ENCODE results near the gene ZCCHC9. TPM values are rescaled to one million over a fixed set of nuclear protein-coding genes. Genes with fewer than 3 reads are reported as not detected.
"Not testable (repeated sequence)": the region's sequence is repeated elsewhere in the genome, so short reads cannot be mapped to it uniquely, and the experiment has no call there.

The ZCCHC9 gene
- total and polyA plus RNA-seq, 9 donors, result 23.9 to 30.8 (median 28.2) TPM

DNA sequence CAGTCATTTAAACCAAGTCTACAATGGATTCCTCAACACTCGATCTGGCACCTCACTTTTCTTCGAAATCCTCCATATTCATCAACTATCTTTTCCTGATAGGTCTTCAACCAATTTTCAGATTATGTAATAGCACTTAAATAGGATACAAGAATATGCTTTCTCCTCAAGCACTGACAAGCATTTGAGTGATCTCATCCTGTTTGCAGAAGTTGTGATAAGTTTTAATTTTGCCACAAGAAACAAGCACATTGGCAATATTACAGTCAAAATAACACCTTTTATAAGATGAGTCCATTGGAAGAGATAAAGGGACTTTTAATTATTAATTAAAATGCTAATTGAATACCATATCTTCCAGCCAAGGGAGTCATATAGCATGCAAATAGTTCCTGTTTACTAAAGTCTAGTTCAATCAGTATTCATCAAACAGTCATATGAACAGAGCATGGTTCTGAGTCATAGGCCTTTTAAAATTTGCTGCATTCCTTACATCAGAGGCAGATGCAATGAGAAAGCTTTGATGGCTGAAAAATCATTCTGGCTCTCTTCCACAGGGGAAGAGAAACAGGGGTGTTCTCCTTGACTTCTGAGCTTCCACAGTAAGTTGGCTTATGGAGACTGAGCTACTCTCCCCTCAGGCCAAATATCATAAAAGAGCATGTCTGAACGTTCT lies 32.7 kb upstream of the ZCCHC9 start:
- DNase-seq, result peak; percentile 22
- peaks cover 11% of the 10 kb centered on the region for H3K9me3 ChIP-seq (replicated peaks; ENCODE audit: control insufficient read depth, low read depth, low read length)
- H3K4me3 ChIP-seq (ENCODE audit: low read length), result no peak overlapping the region
- H3K27me3 ChIP-seq (ENCODE audit: control insufficient read depth, insufficient read depth, low read length), result no peaks in the 10 kb centered on the region
- H3K36me3 ChIP-seq (ENCODE audit: control insufficient read depth, insufficient read depth, low read length), result peaks cover 7% of the 10 kb centered on the region
- 60% methylated on average over 1 of the region's 3 CpGs for WGBS (ENCODE audit: insufficient coverage)
- no peaks in the 10 kb centered on the region for H3K4me1 ChIP-seq (ENCODE audit: control insufficient read depth, insufficient read depth, low read length)
- H3K27ac ChIP-seq (ENCODE audit: low read length), result no peak overlapping the region

GRCh38 chr5:81269751-81270393 lies 31.5 kb upstream of the ZCCHC9 start:
- H3K27ac ChIP-seq (ENCODE audit: low read length), result no peak overlapping the region
- DNase-seq, result no peak
- no peak overlapping the region for H3K4me3 ChIP-seq (ENCODE audit: low read length)
- WGBS (ENCODE audit: insufficient coverage), result 90% methylated on average over 8 of the region's 8 CpGs
- no peaks in the 10 kb centered on the region for H3K4me1 ChIP-seq (ENCODE audit: control insufficient read depth, insufficient read depth, low read length)
- H3K27me3 ChIP-seq (ENCODE audit: control insufficient read depth, insufficient read depth, low read length), result no peaks in the 10 kb centered on the region
- peaks cover 7% of the 10 kb centered on the region for H3K36me3 ChIP-seq (ENCODE audit: control insufficient read depth, insufficient read depth, low read length)
- peaks cover 18% of the 10 kb centered on the region for H3K9me3 ChIP-seq (replicated peaks; ENCODE audit: control insufficient read depth, low read depth, low read length)

DNA sequence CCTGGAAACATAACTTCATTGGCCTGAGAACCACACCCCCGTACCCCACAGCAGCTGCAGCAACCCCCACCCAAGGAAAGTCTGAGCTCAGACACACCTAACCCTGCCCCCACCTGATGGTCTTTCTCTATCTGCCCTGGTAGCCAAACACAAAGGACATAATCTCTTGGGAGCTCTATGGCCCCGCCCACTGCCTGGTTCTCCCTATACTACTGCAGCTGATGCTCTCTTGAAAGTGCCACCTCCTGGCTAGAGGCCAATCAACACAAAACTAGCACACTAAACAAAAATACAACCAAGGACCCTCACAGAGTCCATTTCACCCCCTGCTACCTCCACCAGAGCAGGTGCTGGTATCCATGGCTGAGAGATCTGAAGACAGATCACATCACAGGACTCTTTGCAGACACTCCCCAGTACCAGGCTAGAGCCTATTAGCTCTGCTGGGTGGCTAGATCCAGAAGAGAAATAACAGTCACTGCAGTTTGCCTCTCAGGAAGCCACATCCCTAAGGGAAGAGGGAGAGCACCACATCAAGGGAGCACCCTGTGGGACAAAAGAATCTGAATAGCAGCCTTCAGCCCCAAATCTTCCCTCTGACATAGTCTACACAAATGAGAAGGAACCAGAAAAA lies 30.9 kb upstream of the ZCCHC9 start:
- H3K27ac ChIP-seq (ENCODE audit: low read length); H3K4me1 ChIP-seq (ENCODE audit: control insufficient read depth, insufficient read depth, low read length); DNase-seq; H3K36me3 ChIP-seq (ENCODE audit: control insufficient read depth, insufficient read depth, low read length); H3K4me3 ChIP-seq (ENCODE audit: low read length); H3K27me3 ChIP-seq (ENCODE audit: control insufficient read depth, insufficient read depth, low read length): not testable (repeated sequence)
- H3K9me3 ChIP-seq (replicated peaks; ENCODE audit: control insufficient read depth, low read depth, low read length), result peaks cover 19% of the 10 kb centered on the region
- WGBS (ENCODE audit: insufficient coverage), result 96% methylated on average over 2 of the region's 2 CpGs

DNA sequence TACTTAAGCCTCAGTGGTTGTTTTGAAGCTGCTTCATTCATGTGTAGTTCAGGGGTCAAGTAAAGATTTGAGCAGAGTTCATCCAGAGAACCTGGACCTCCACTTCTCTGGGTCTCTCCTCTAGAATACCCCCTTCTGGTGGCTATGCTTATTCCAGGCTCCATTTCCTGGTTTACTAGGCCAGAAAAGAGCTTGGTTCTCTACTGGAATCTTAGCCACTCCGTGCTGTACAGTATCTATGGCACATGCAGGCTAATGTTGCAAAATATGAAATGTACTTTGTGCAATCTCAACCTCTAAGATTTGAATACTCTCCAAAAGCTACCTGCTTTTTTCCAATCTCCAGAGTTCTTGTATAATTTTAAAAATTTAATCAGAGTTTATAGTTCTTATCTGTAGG lies 17.4 kb upstream of the ZCCHC9 start:
- no peaks in the 10 kb centered on the region for H3K36me3 ChIP-seq (ENCODE audit: control insufficient read depth, insufficient read depth, low read length)
- H3K27me3 ChIP-seq (ENCODE audit: control insufficient read depth, insufficient read depth, low read length), result no peaks in the 10 kb centered on the region
- no peak overlapping the region for H3K27ac ChIP-seq (ENCODE audit: low read length)
- no peaks in the 10 kb centered on the region for H3K4me1 ChIP-seq (ENCODE audit: control insufficient read depth, insufficient read depth, low read length)
- DNase-seq, result no peak
- H3K9me3 ChIP-seq (replicated peaks; ENCODE audit: control insufficient read depth, low read depth, low read length), result peaks cover 3% of the 10 kb centered on the region
- no peak overlapping the region for H3K4me3 ChIP-seq (ENCODE audit: low read length)
- WGBS (ENCODE audit: insufficient coverage), result no CpG with 5 or more reads among the region's 1 CpG

GRCh38 chr5:81286059-81286617 lies 15.2 kb upstream of the ZCCHC9 start:
- Histone ChIP-seq H3K36me3 (ENCODE audit: control insufficient read depth, insufficient read depth, low read length) (no peaks in the 10 kb centered on the region), H3K27me3 (ENCODE audit: control insufficient read depth, insufficient read depth, low read length) (no peaks in the 10 kb centered on the region), H3K4me3 (ENCODE audit: low read length) (no peak overlapping the region), H3K9me3 (replicated peaks; ENCODE audit: control insufficient read depth, low read depth, low read length) (peaks cover 3% of the 10 kb centered on the region), H3K4me1 (ENCODE audit: control insufficient read depth, insufficient read depth, low read length) (no peaks in the 10 kb centered on the region), H3K27ac (ENCODE audit: low read length) (no peak overlapping the region)
- 100% methylated on average over 1 of the region's 3 CpGs for WGBS (ENCODE audit: insufficient coverage)
- DNase-seq, result no peak

GRCh38 chr5:81288021-81288433 lies 13.4 kb upstream of the ZCCHC9 start:
- no peak for DNase-seq
- Histone ChIP-seq H3K4me1 (ENCODE audit: control insufficient read depth, insufficient read depth, low read length) (no peaks in the 10 kb centered on the region), H3K9me3 (replicated peaks; ENCODE audit: control insufficient read depth, low read depth, low read length) (peaks cover 12% of the 10 kb centered on the region), H3K27me3 (ENCODE audit: control insufficient read depth, insufficient read depth, low read length) (no peaks in the 10 kb centered on the region), H3K4me3 (ENCODE audit: low read length) (no peak overlapping the region), H3K27ac (ENCODE audit: low read length) (no peak overlapping the region), H3K36me3 (ENCODE audit: control insufficient read depth, insufficient read depth, low read length) (no peaks in the 10 kb centered on the region)
- 100% methylated on average over 2 of the region's 4 CpGs for WGBS (ENCODE audit: insufficient coverage)

DNA sequence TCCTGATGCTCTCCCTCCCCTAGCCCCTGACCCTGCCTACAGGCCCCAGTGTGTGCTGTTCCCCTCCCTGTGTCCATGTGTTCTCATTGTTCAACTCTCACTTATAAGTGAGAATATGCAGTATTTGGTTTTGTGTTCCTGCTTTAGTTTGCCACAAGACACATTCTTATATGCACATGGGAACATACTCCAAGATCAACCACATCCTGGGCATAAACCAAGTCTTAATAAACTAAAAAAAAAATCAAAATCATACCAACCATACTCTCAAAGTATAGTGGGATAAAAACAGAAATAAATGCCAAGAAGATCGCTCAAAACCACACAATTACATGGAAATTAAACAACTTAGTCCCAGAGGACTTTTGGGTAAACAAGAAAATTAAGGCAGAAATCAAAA lies 11.2 kb upstream of the ZCCHC9 start:
- Histone ChIP-seq H3K4me1 (ENCODE audit: control insufficient read depth, insufficient read depth, low read length) (no peaks in the 10 kb centered on the region), H3K27ac (ENCODE audit: low read length) (no peak overlapping the region), H3K4me3 (ENCODE audit: low read length) (no peak overlapping the region), H3K27me3 (ENCODE audit: control insufficient read depth, insufficient read depth, low read length) (no peaks in the 10 kb centered on the region), H3K36me3 (ENCODE audit: control insufficient read depth, insufficient read depth, low read length) (no peaks in the 10 kb centered on the region), H3K9me3 (replicated peaks; ENCODE audit: control insufficient read depth, low read depth, low read length) (peaks cover 9% of the 10 kb centered on the region)
- DNase-seq, result no peak
- no CpG with 5 or more reads among the region's 1 CpG for WGBS (ENCODE audit: insufficient coverage)

DNA sequence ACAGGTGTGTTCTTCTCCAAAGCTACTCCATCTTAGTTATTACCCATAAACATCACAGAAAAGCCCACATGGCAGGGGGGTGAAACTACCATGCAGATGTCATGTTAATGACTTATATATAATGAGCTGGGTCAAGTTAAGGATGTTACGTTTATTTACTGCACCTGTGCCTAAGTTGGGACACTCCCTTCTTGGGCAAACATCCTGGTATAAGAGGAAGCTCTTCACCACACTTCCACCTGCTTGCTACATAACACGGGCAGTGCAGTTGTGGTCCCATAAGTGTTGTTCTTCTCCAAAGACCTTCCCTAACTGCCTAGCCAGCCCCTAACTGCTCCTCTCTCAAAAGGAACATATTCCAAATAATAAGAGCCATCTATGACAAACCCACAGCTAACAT lies 9.3 kb upstream of the ZCCHC9 start:
- Histone ChIP-seq H3K36me3 (ENCODE audit: control insufficient read depth, insufficient read depth, low read length) (no peaks in the 10 kb centered on the region), H3K27me3 (ENCODE audit: control insufficient read depth, insufficient read depth, low read length) (no peaks in the 10 kb centered on the region), H3K4me1 (ENCODE audit: control insufficient read depth, insufficient read depth, low read length) (no peaks in the 10 kb centered on the region), H3K9me3 (replicated peaks; ENCODE audit: control insufficient read depth, low read depth, low read length) (peaks cover 9% of the 10 kb centered on the region), H3K4me3 (ENCODE audit: low read length) (no peak overlapping the region), H3K27ac (ENCODE audit: low read length) (no peak overlapping the region)
- DNase-seq, result no peak
- WGBS (ENCODE audit: insufficient coverage), result no CpG with 5 or more reads among the region's 2 CpGs

- H3K4me1 ChIP-seq (ENCODE audit: control insufficient read depth, insufficient read depth, low read length); H3K27me3 ChIP-seq (ENCODE audit: control insufficient read depth, insufficient read depth, low read length); H3K9me3 ChIP-seq (replicated peaks; ENCODE audit: control insufficient read depth, low read depth, low read length); H3K4me3 ChIP-seq (ENCODE audit: low read length); H3K36me3 ChIP-seq (ENCODE audit: control insufficient read depth, insufficient read depth, low read length); DNase-seq; H3K27ac ChIP-seq (ENCODE audit: low read length): not testable (repeated sequence)
- WGBS (ENCODE audit: insufficient coverage), result 93% methylated on average over 2 of the region's 5 CpGs
These were observed 7.4 kb upstream of the ZCCHC9 start for GRCh38 chr5:81294021-81294420.

- Histone ChIP-seq H3K9me3 (replicated peaks; ENCODE audit: control insufficient read depth, low read depth, low read length) (peaks cover under 1% of the 10 kb centered on the region), H3K4me1 (ENCODE audit: control insufficient read depth, insufficient read depth, low read length) (peaks cover 15% of the 10 kb centered on the region), H3K27me3 (ENCODE audit: control insufficient read depth, insufficient read depth, low read length) (no peaks in the 10 kb centered on the region), H3K4me3 (ENCODE audit: low read length) (no peak overlapping the region), H3K27ac (ENCODE audit: low read length) (no peak overlapping the region), H3K36me3 (ENCODE audit: control insufficient read depth, insufficient read depth, low read length) (no peaks in the 10 kb centered on the region)
- no CpG with 5 or more reads among the region's 4 CpGs for WGBS (ENCODE audit: insufficient coverage)
- no peak for DNase-seq
These were observed 3.9 kb upstream of the ZCCHC9 start for GRCh38 chr5:81297531-81297930.

Data from muscle of leg (tissue), 11 donors.